GM12892 (cell line): ENCODE data around the gene DNMT3L.

Source experiments
- POLR2A ChIP-seq: IDR thresholded peaks from 2 replicates; pipeline ENCODE4 v1.6.1; 2011; ENCODE audit warnings: low read depth, low read length, control low read depth
- POLR2AphosphoS5 ChIP-seq: IDR thresholded peaks from 2 replicates; pipeline ENCODE4 v1.6.1; 2011; ENCODE audit warnings: low read depth, low read length, control low read depth

DNA sequence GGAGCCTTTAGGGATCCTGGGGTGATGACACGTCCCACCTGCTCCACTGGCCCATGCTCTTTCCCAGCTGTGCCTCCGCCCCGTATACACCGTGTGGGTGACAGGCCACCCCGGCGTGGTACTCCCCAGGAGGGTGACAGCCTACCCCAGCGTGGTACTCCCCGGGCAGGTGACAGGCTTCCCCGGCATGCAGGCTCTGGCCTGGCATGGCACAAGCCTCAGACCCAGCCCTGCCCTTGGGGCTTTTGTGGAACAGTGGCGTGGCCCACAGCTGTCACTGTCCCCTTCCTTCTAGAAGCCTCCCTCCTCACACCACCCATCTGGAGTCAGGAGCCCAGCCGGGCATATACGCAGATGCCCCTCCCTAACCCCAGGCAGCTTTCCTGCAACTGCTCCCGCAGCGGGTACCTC is 33.5 kb upstream of the DNMT3L start:
- TF ChIP-seq POLR2AphosphoS5: no peak
- TF ChIP-seq POLR2A: no peak
